ENCODE data around the gene MYADML2.

The MYADML2 gene

DNA sequence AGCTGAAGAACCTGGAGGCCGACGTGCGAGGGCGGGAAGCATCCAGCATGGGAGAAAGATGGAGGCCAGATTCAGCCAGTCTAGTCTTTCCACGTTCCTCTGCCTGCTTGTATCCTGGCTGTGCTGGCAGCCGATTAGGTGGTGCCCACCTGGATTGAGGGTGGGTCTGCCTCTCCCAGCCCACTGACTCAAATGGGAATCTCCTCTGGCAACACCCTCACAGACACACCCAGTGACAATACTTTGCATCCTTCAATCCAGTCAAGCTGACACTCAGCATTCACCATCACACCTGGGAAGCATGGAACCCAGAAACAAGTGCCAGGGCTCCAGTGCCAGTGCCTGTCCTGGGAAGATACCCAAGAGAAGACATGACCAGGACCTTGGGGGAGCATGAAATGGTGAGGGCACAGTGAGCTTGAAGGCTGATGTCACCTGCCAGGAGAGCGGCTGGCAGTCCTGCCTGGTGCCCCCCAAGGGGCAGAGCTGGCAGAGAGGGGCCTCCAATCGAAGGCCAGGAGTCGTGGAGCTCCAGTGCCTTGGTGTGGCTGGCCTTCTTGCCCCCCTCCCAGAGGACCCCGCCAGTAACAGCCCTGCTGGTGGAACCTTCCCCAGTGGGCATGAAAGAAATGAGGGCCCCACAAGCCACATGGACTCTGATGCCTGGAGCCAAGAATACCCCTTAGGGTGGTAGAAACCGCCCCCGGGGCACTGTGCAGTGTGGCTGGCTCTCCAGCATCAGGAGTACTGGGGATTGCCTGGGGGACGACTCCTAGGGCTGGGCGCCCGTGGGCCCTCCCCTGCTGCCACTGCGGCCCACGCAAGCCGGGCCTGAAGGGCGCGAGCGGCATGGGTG is 45.6 kb downstream of the MYADML2 start:
- H3K36me3 ChIP-seq (ENCODE audit: control insufficient read depth in 1 of 2, insufficient read depth in 2 of 2, low read depth in 1 of 2, low read length in 2 of 2), result peaks cover 49 to 67% of the 10 kb centered on the region in 2 experiments
- H2BK15ac ChIP-seq (ENCODE audit: low read depth, poor library complexity, severe bottlenecking), result no peak overlapping the region
- no peak overlapping the region for H3K27ac ChIP-seq (ENCODE audit: low read length, poor library complexity, severe bottlenecking)
- H3K9ac ChIP-seq (ENCODE audit: low read length), result no peak overlapping the region
- no peak overlapping the region for H2BK5ac ChIP-seq (ENCODE audit: low read depth, low read length, poor library complexity, severe bottlenecking)
- peak overlapping the region; percentile 48 to 67 for H3K18ac ChIP-seq (ENCODE audit: low read depth in 1 of 2, low read length in 2 of 2)
- 66% methylated on average over 21 of the region's 21 CpGs for WGBS
- H2AFZ ChIP-seq (ENCODE audit: low read depth, low read length), result no peak overlapping the region
- no peak for DNase-seq
- peak overlapping the region in 1 of 2 experiments; percentile 50 for H3K4ac ChIP-seq (ENCODE audit: low read depth in 1 of 2, low read length in 2 of 2)
- H2BK120ac ChIP-seq (ENCODE audit: low read depth, low read length), result no peak overlapping the region
- H4K8ac ChIP-seq (ENCODE audit: low read length), result no peak overlapping the region
- H3K79me1 ChIP-seq (replicated peaks; ENCODE audit: low read length, poor library complexity, severe bottlenecking), result peaks cover 18% of the 10 kb centered on the region
- H3K4me3 ChIP-seq (ENCODE audit: insufficient read depth in 1 of 2, low read depth in 1 of 2, low read length in 2 of 2), result peak overlapping the region; percentile 15 to 58
- H3K4me2 ChIP-seq (ENCODE audit: low read length, poor library complexity, severe bottlenecking), result peak overlapping the region; percentile 70
- peak overlapping the region in 1 of 2 experiments; percentile 62 for H3K14ac ChIP-seq (ENCODE audit: low read length in 2 of 2)
- peaks cover 0 to 8% of the 10 kb centered on the region in 2 experiments for H3K27me3 ChIP-seq (ENCODE audit: control insufficient read depth in 1 of 2, insufficient read depth in 1 of 2, low read length in 2 of 2)
- no peak overlapping the region for H2BK12ac ChIP-seq (ENCODE audit: low read length in 2 of 2)
- H3K23ac ChIP-seq (ENCODE audit: low read length in 2 of 2), result peak overlapping the region in 1 of 2 experiments; percentile 49
- peak overlapping the region; percentile 30 for H4K91ac ChIP-seq (ENCODE audit: low read length)
- H3K9me3 ChIP-seq (ENCODE audit: control insufficient read depth, low read length), result no peaks in the 10 kb centered on the region
- H3K4me1 ChIP-seq (ENCODE audit: control insufficient read depth, insufficient read depth, low read depth, low read length), result peaks cover 42% of the 10 kb centered on the region
- no peak overlapping the region for H2AK5ac ChIP-seq (ENCODE audit: low read length, severe bottlenecking)

DNA sequence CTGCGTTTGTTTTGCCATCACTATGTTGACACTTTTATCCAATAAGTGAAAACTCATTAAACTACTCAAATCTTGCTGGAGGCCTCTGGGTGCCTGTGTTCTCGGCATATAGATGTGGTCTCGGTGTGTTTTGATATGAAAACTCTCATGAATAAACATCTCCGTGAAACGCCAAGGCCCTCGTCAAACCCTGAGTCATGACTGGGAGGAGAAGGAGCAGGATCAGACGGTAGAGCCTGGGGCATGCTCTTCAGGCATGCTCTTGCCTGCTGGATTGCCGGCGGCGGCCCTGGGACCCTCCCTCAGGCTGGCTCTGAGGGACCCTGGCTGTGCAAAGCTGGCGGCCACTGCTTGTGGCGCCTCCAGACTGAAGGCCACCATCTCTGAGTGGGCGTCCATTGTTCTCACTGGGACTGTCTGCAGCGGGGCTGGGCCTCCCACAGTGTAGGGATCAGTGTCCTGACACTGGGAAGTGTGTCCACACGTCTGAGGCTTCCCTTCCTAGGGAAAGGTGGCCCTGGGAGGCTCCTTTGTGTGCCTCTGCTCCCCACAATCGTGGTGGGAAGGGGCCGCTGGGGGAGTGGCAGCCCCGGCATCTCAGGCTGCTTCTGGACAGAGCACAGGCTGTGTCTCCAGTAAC is 46.7 kb downstream of the MYADML2 start:
- no peak overlapping the region for H2AK5ac ChIP-seq (ENCODE audit: low read length, severe bottlenecking)
- H2AFZ ChIP-seq (ENCODE audit: low read depth, low read length), result no peak overlapping the region
- H3K27ac ChIP-seq (ENCODE audit: low read length, poor library complexity, severe bottlenecking), result no peak overlapping the region
- no peak overlapping the region for H4K91ac ChIP-seq (ENCODE audit: low read length)
- no peak for DNase-seq
- no peak overlapping the region for H3K4ac ChIP-seq (ENCODE audit: low read depth in 1 of 2, low read length in 2 of 2)
- H3K14ac ChIP-seq (ENCODE audit: low read length in 2 of 2), result no peak overlapping the region
- WGBS, result 92% methylated on average over 18 of the region's 18 CpGs
- no peak overlapping the region for H2BK5ac ChIP-seq (ENCODE audit: low read depth, low read length, poor library complexity, severe bottlenecking)
- no peak overlapping the region for H2BK12ac ChIP-seq (ENCODE audit: low read length in 2 of 2)
- H3K4me1 ChIP-seq (ENCODE audit: control insufficient read depth, insufficient read depth, low read depth, low read length), result peaks cover 42% of the 10 kb centered on the region
- no peak overlapping the region for H3K18ac ChIP-seq (ENCODE audit: low read depth in 1 of 2, low read length in 2 of 2)
- H3K4me3 ChIP-seq (ENCODE audit: insufficient read depth in 1 of 2, low read depth in 1 of 2, low read length in 2 of 2), result no peak overlapping the region
- H3K9ac ChIP-seq (ENCODE audit: low read length), result no peak overlapping the region
- H3K9me3 ChIP-seq (ENCODE audit: control insufficient read depth, low read length), result no peaks in the 10 kb centered on the region
- no peak overlapping the region for H3K23ac ChIP-seq (ENCODE audit: low read length in 2 of 2)
- peaks cover 19% of the 10 kb centered on the region for H3K79me1 ChIP-seq (replicated peaks; ENCODE audit: low read length, poor library complexity, severe bottlenecking)
- H3K4me2 ChIP-seq (ENCODE audit: low read length, poor library complexity, severe bottlenecking), result no peak overlapping the region
- no peak overlapping the region for H2BK15ac ChIP-seq (ENCODE audit: low read depth, poor library complexity, severe bottlenecking)
- H4K8ac ChIP-seq (ENCODE audit: low read length), result no peak overlapping the region
- peaks cover 53 to 63% of the 10 kb centered on the region in 2 experiments for H3K36me3 ChIP-seq (ENCODE audit: control insufficient read depth in 1 of 2, insufficient read depth in 2 of 2, low read depth in 1 of 2, low read length in 2 of 2)
- H3K27me3 ChIP-seq (ENCODE audit: control insufficient read depth in 1 of 2, insufficient read depth in 1 of 2, low read length in 2 of 2), result peaks cover 0 to 8% of the 10 kb centered on the region in 2 experiments
- H2BK120ac ChIP-seq (ENCODE audit: low read depth, low read length), result no peak overlapping the region

DNA sequence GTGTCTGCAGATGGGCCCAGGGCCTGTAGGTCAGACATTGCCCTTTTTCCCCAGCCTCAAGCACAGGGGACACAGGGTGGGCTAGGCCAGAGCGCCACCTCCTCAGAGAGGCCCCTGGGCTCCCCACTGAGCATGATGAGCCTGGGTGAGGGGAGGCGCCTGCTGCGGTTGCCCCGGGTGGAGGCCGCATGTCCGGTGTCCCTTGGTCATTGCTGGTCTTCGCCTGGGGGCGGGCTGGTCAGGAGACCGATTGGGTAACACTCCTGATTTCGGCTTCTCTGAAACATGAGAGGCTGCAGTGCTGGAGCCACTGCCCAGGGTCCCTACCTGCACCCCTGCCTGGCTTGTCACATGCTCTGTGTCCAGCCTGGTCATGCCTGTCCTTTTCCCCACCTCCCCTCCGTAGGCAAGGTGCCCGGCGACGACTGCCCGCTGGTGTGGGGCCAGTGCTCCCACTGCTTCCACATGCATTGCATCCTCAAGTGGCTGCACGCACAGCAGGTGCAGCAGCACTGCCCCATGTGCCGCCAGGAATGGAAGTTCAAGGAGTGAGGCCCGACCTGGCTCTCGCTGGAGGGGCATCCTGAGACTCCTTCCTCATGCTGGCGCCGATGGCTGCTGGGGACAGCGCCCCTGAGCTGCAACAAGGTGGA is 47.4 kb downstream of the MYADML2 start:
- Histone ChIP-seq H3K23ac (ENCODE audit: low read length in 2 of 2) (no peak overlapping the region), H2BK5ac (ENCODE audit: low read depth, low read length, poor library complexity, severe bottlenecking) (no peak overlapping the region), H3K27me3 (ENCODE audit: control insufficient read depth in 1 of 2, insufficient read depth in 1 of 2, low read length in 2 of 2) (peaks cover 0 to 8% of the 10 kb centered on the region in 2 experiments), H4K8ac (ENCODE audit: low read length) (no peak overlapping the region), H3K4ac (ENCODE audit: low read depth in 1 of 2, low read length in 2 of 2) (no peak overlapping the region), H3K4me3 (ENCODE audit: insufficient read depth in 1 of 2, low read depth in 1 of 2, low read length in 2 of 2) (no peak overlapping the region), H3K9ac (ENCODE audit: low read length) (no peak overlapping the region), H2AFZ (ENCODE audit: low read depth, low read length) (no peak overlapping the region), H4K91ac (ENCODE audit: low read length) (peak overlapping the region; percentile 0), H3K4me1 (ENCODE audit: control insufficient read depth, insufficient read depth, low read depth, low read length) (peaks cover 42% of the 10 kb centered on the region), H3K14ac (ENCODE audit: low read length in 2 of 2) (no peak overlapping the region), H3K27ac (ENCODE audit: low read length, poor library complexity, severe bottlenecking) (no peak overlapping the region), H3K36me3 (ENCODE audit: control insufficient read depth in 1 of 2, insufficient read depth in 2 of 2, low read depth in 1 of 2, low read length in 2 of 2) (peaks cover 59 to 61% of the 10 kb centered on the region in 2 experiments), H2AK5ac (ENCODE audit: low read length, severe bottlenecking) (peak overlapping the region; percentile 16), H3K18ac (ENCODE audit: low read depth in 1 of 2, low read length in 2 of 2) (no peak overlapping the region), H2BK120ac (ENCODE audit: low read depth, low read length) (no peak overlapping the region), H3K79me1 (replicated peaks; ENCODE audit: low read length, poor library complexity, severe bottlenecking) (peaks cover 19% of the 10 kb centered on the region), H2BK12ac (ENCODE audit: low read length in 2 of 2) (no peak overlapping the region), H3K4me2 (ENCODE audit: low read length, poor library complexity, severe bottlenecking) (no peak overlapping the region), H3K9me3 (ENCODE audit: control insufficient read depth, low read length) (no peaks in the 10 kb centered on the region), H2BK15ac (ENCODE audit: low read depth, poor library complexity, severe bottlenecking) (no peak overlapping the region)
- DNase-seq, result no peak
- WGBS, result 96% methylated on average over 22 of the region's 22 CpGs

DNA sequence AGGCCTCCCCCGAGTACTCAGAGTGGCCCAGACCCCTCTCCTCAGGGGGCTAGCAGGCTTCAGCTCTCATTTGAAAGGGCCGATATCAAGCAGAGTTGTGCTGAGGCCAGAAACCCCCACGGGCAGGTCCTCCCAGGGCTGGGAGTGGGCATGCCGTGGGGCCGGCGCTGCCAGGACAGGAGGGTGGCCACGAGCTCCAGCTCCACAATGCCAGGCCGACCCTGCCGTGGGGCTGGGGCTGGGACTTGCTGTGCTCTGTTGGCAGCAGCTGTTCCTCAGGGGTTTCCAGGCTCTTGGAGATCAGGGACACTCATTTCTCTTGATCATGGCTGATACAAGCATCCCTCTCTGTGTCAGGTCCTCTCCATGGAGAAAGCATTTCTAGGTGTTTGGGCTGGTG is 48.1 kb downstream of the MYADML2 start:
- peaks cover 58 to 63% of the 10 kb centered on the region in 2 experiments for H3K36me3 ChIP-seq (ENCODE audit: control insufficient read depth in 1 of 2, insufficient read depth in 2 of 2, low read depth in 1 of 2, low read length in 2 of 2)
- no peak overlapping the region for H2BK12ac ChIP-seq (ENCODE audit: low read length in 2 of 2)
- no peaks in the 10 kb centered on the region for H3K9me3 ChIP-seq (ENCODE audit: control insufficient read depth, low read length)
- H4K91ac ChIP-seq (ENCODE audit: low read length), result peak overlapping the region; percentile 25
- H2BK5ac ChIP-seq (ENCODE audit: low read depth, low read length, poor library complexity, severe bottlenecking), result no peak overlapping the region
- peak overlapping the region; percentile 68 for H3K27ac ChIP-seq (ENCODE audit: low read length, poor library complexity, severe bottlenecking)
- WGBS, result 84% methylated on average over 9 of the region's 9 CpGs
- no peak overlapping the region for H2BK15ac ChIP-seq (ENCODE audit: low read depth, poor library complexity, severe bottlenecking)
- no peak overlapping the region for H3K4me3 ChIP-seq (ENCODE audit: insufficient read depth in 1 of 2, low read depth in 1 of 2, low read length in 2 of 2)
- peaks cover 0 to 8% of the 10 kb centered on the region in 2 experiments for H3K27me3 ChIP-seq (ENCODE audit: control insufficient read depth in 1 of 2, insufficient read depth in 1 of 2, low read length in 2 of 2)
- H2AK5ac ChIP-seq (ENCODE audit: low read length, severe bottlenecking), result peak overlapping the region; percentile 42
- no peak for DNase-seq
- no peak overlapping the region for H3K14ac ChIP-seq (ENCODE audit: low read length in 2 of 2)
- H2AFZ ChIP-seq (ENCODE audit: low read depth, low read length), result no peak overlapping the region
- peak overlapping the region in 1 of 2 experiments; percentile 62 for H3K18ac ChIP-seq (ENCODE audit: low read depth in 1 of 2, low read length in 2 of 2)
- H2BK120ac ChIP-seq (ENCODE audit: low read depth, low read length), result no peak overlapping the region
- no peak overlapping the region for H3K23ac ChIP-seq (ENCODE audit: low read length in 2 of 2)
- H3K9ac ChIP-seq (ENCODE audit: low read length), result peak overlapping the region; percentile 39
- no peak overlapping the region for H3K4ac ChIP-seq (ENCODE audit: low read depth in 1 of 2, low read length in 2 of 2)
- no peak overlapping the region for H3K4me2 ChIP-seq (ENCODE audit: low read length, poor library complexity, severe bottlenecking)
- peaks cover 45% of the 10 kb centered on the region for H3K4me1 ChIP-seq (ENCODE audit: control insufficient read depth, insufficient read depth, low read depth, low read length)
- peaks cover 23% of the 10 kb centered on the region for H3K79me1 ChIP-seq (replicated peaks; ENCODE audit: low read length, poor library complexity, severe bottlenecking)
- H4K8ac ChIP-seq (ENCODE audit: low read length), result no peak overlapping the region

Measured in mesenchymal stem cell (in vitro differentiated cells and primary cell).